Measurements from ENCODE around the gene HMCN1.

The HMCN1 gene

GRCh38 chr1:185914089-185914488 is 179.9 kb downstream of the HMCN1 start:
- ChIA-PET POLR2A (no interaction called here), CTCF (no interaction called here)
- no peak for DNase-seq (ENCODE audit: extremely low spot score)
- TF ChIP-seq L3MBTL2 (conservative IDR thresholded peaks at IDR 0.05) (no peak), HDGF (IDR thresholded peaks at IDR 0.05; ENCODE audit: borderline replicate concordance) (no peak), ELF4 (IDR thresholded peaks at IDR 0.05) (no peak), SP1 (IDR thresholded peaks at IDR 0.05) (no peak), FOXM1 (IDR thresholded peaks at IDR 0.05; ENCODE audit: borderline replicate concordance) (no peak), TARDBP (IDR thresholded peaks at IDR 0.05) (no peak), CTBP1 (IDR thresholded peaks at IDR 0.05; ENCODE audit: borderline replicate concordance) (no peak), PKNOX1 (IDR thresholded peaks at IDR 0.05) (no peak), FOXK2 (IDR thresholded peaks at IDR 0.05) (no peak), SUZ12 (IDR thresholded peaks at IDR 0.05) (no peak), LEF1 (IDR thresholded peaks at IDR 0.05; ENCODE audit: borderline replicate concordance) (no peak), BHLHE40 (IDR thresholded peaks at IDR 0.05; ENCODE audit: borderline replicate concordance) (no peak)

GRCh38 chr1:185916861-185917260 is 182.7 kb downstream of the HMCN1 start:
- ChIA-PET CTCF (no interaction called here), POLR2A (no interaction called here)
- TF ChIP-seq NFRKB (IDR thresholded peaks at IDR 0.05) (no peak), FOXA1 (IDR thresholded peaks at IDR 0.05) (no peak), TARDBP (IDR thresholded peaks at IDR 0.05) (no peak), FOXK2 (IDR thresholded peaks at IDR 0.05) (no peak), SP1 (IDR thresholded peaks at IDR 0.05) (no peak), ARNT (IDR thresholded peaks at IDR 0.05) (no peak), ZNF384 (IDR thresholded peaks at IDR 0.05) (no peak), SUZ12 (IDR thresholded peaks at IDR 0.05) (no peak), LEF1 (IDR thresholded peaks at IDR 0.05; ENCODE audit: borderline replicate concordance) (no peak), HDGF (IDR thresholded peaks at IDR 0.05; ENCODE audit: borderline replicate concordance) (no peak), BHLHE40 (IDR thresholded peaks at IDR 0.05; ENCODE audit: borderline replicate concordance) (no peak), ELF4 (IDR thresholded peaks at IDR 0.05) (no peak), L3MBTL2 (conservative IDR thresholded peaks at IDR 0.05) (no peak), PKNOX1 (IDR thresholded peaks at IDR 0.05) (no peak)
- no peak for DNase-seq (ENCODE audit: extremely low spot score)

- CTCF ChIA-PET, result no interaction called here
- peak; percentile 34 for DNase-seq (ENCODE audit: extremely low spot score)
These were observed 183.5 kb downstream of the HMCN1 start for GRCh38 chr1:185917646-185918045.

GRCh38 chr1:185920602-185921001 is 186.4 kb downstream of the HMCN1 start:
- TF ChIP-seq PKNOX1 (IDR thresholded peaks at IDR 0.05) (no peak), TARDBP (IDR thresholded peaks at IDR 0.05) (no peak), CTBP1 (IDR thresholded peaks at IDR 0.05; ENCODE audit: borderline replicate concordance) (no peak), LEF1 (IDR thresholded peaks at IDR 0.05; ENCODE audit: borderline replicate concordance) (no peak), HDGF (IDR thresholded peaks at IDR 0.05; ENCODE audit: borderline replicate concordance) (no peak), ZNF384 (IDR thresholded peaks at IDR 0.05) (no peak), BHLHE40 (IDR thresholded peaks at IDR 0.05; ENCODE audit: borderline replicate concordance) (no peak), NFRKB (IDR thresholded peaks at IDR 0.05) (no peak)
- POLR2A ChIA-PET, result no interaction called here
- no peak for DNase-seq (ENCODE audit: extremely low spot score)
- CTCF ChIA-PET, result no interaction called here

More at GRCh38 chr1:185917646-185918045, 183.5 kb downstream of the HMCN1 start:
- TF ChIP-seq ZNF384 (IDR thresholded peaks at IDR 0.05) (no peak), NFRKB (IDR thresholded peaks at IDR 0.05) (no peak), HDGF (IDR thresholded peaks at IDR 0.05; ENCODE audit: borderline replicate concordance) (no peak), ARNT (IDR thresholded peaks at IDR 0.05) (no peak), LEF1 (IDR thresholded peaks at IDR 0.05; ENCODE audit: borderline replicate concordance) (no peak), PKNOX1 (IDR thresholded peaks at IDR 0.05) (no peak), SP1 (IDR thresholded peaks at IDR 0.05) (no peak)
- POLR2A ChIA-PET, result no interaction called here

- no peak for DNase-seq (ENCODE audit: extremely low spot score)
- ChIA-PET CTCF (no interaction called here), POLR2A (no interaction called here)
- no peak for TF ChIP-seq TARDBP (IDR thresholded peaks at IDR 0.05)
- no peak for TF ChIP-seq SUZ12 (IDR thresholded peaks at IDR 0.05)
- no peak for TF ChIP-seq ZNF384 (IDR thresholded peaks at IDR 0.05)
- no peak for TF ChIP-seq FOXA1 (IDR thresholded peaks at IDR 0.05)
- TF ChIP-seq SP1 (IDR thresholded peaks at IDR 0.05), result no peak
- no peak for TF ChIP-seq NFRKB (IDR thresholded peaks at IDR 0.05)
- no peak for TF ChIP-seq ELF4 (IDR thresholded peaks at IDR 0.05)
- TF ChIP-seq LEF1 (IDR thresholded peaks at IDR 0.05; ENCODE audit: borderline replicate concordance), result no peak
- TF ChIP-seq ARNT (IDR thresholded peaks at IDR 0.05), result no peak
- TF ChIP-seq L3MBTL2 (conservative IDR thresholded peaks at IDR 0.05), result no peak
- no peak for TF ChIP-seq HDGF (IDR thresholded peaks at IDR 0.05; ENCODE audit: borderline replicate concordance)
- no peak for TF ChIP-seq CTBP1 (IDR thresholded peaks at IDR 0.05; ENCODE audit: borderline replicate concordance)
- TF ChIP-seq FOXK2 (IDR thresholded peaks at IDR 0.05), result no peak
- TF ChIP-seq FOXM1 (IDR thresholded peaks at IDR 0.05; ENCODE audit: borderline replicate concordance), result no peak
These were observed 187.4 kb downstream of the HMCN1 start for GRCh38 chr1:185921636-185922035.

GRCh38 chr1:185926588-185926987 is 192.4 kb downstream of the HMCN1 start:
- ChIA-PET CTCF (no interaction called here), POLR2A (no interaction called here)
- TF ChIP-seq CTBP1 (IDR thresholded peaks at IDR 0.05; ENCODE audit: borderline replicate concordance) (peak; percentile 52; the same call in 1 of the 2 replicates), BHLHE40 (IDR thresholded peaks at IDR 0.05; ENCODE audit: borderline replicate concordance) (no peak), PKNOX1 (IDR thresholded peaks at IDR 0.05) (peak; percentile 64)
- DNase-seq (ENCODE audit: extremely low spot score), result peak; percentile 25
